Epithelial cell of umbilical artery (primary cell): ENCODE results near the gene SP100. TPM values are rescaled to one million over a fixed set of nuclear protein-coding genes. Genes with fewer than 3 reads are reported as not detected.

Experiments
- total RNA-seq: library from RNA; depleted of rRNA; stranded (reverse); fragments of >200 nt; gene quantifications from 2 replicates; pipeline ENCODE4 v1.2.3, GENCODE V29; 2014

The SP100 gene
- total RNA-seq, result 75.7 and 159 TPM in 2 replicates

DNA sequence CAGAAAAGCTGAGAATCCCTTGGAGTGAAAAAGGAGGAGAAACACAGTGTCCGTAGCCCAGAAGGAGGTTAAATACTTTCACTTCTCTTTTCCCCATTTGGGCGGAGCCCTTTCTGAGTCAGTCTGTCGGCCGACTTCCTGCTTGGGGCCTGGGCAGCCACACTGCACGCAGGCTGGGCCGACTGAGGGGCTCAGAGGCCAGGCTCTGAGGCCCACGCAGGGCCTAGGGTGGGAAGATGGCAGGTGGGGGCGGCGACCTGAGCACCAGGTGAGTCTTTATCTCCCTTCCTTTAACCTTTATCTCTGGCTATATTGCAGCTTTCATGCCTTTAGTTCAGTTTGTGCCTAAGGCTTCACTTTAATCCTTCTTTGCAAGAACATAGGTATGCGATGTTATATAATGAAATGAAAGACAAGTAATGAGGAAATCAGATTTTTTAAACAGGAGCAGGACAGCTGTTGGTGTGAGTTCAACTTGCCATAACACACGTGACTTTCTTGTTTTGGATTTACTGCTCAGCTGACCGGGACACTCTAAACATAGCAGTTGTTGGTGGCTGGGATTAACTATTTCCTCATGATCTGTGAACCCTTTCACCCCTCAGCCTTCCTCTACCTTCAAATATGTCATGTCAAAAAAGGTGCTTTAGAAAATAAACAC is at the start of gene SP100:
TSS of gene SP100 (plus strand) at position 141 of the 661 bp plus-strand sequence. CDS start at position 237, 96 bp downstream.

Other genes starting within 250 kb of the SP100 start
- gene SP110, start 196.2 kb upstream of the SP100 start, total RNA-seq, result 2.6 and 9.3 TPM in 2 replicates
- not detected in 2 replicates for gene SP140, start 190.5 kb upstream of the SP100 start, total RNA-seq
- 6.2 and 9.9 TPM in 2 replicates for gene SP140L, start 89.0 kb upstream of the SP100 start, total RNA-seq